GM21360 (cell line): Measurements from ENCODE around the gene DSCAM.
"Not testable (repeated sequence)": the region's sequence is repeated elsewhere in the genome, so short reads cannot be mapped to it uniquely, and the experiment has no call there.

Source experiments
- ATAC-seq: cut with Tn5 transposase; IDR thresholded peaks from one replicate; pipeline ENCODE4 v1.9.1; 2021; ENCODE audit warnings: mild to moderate bottlenecking, moderate library complexity; ENCODE audit not compliant: unreplicated experiment

The DSCAM gene

DNA sequence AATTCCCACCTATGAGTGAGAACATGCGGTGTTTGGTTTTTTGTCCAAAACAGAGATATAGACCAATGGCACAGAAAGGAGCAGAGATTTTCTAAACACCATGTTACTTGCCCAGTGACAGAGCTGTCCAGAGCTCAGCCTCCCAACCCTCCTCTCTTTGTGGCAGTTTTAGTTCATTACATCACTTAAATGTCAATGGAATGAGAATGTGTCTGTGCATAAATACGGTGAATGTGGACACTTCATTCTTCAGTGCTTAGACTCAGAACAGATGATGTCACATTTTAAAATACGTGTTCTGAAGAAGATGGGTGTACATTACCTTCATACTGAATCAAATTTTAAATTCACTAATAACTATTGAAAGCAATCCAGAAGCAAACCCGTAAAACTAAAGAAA is 374.9 kb downstream of the DSCAM start:
- ATAC-seq, result no peak

GRCh38 chr21:40471103-40471502 is 375.9 kb downstream of the DSCAM start:
- ATAC-seq, result no peak

- no peak for ATAC-seq
Observed at GRCh38 chr21:40466893-40467483, 380.0 kb downstream of the DSCAM start.

DNA sequence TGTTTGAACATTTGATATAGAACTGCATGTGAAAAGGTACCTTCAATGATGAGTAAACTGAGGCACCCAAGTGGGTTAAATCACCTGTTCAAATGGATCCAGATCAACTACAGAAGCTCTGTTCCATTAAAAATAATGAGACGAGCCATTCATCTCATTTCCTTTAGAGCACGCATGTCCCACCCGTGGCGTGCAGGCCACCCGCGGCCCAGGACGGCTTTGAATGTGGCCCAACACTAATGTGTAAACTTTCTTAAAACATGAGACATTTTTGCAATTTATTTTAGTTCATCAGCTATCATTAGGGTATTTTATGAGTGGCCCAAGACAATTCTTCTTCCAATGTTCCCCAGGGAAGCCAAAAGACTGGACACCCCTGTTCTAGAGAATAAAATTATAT is 381.6 kb downstream of the DSCAM start:
- ATAC-seq, result no peak

DNA sequence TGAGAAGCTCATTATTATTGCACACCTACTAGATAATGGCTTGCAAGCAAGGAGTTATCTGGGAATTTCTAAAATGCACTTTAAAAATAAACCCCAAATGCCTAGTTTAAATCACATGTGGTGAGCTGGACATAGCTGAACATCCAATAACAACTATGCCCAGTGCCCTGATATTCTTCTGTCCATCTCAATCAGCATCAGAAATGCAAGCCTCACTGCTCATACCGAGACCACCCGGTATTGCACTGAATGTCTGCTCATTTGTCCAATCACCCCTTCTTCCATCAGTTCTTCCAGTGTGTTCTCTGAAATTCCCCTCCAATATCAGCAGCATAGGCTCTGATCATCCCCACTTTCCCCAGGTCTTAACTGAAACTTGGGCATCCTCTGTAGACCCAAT is 383.8 kb downstream of the DSCAM start:
- no peak for ATAC-seq

DNA sequence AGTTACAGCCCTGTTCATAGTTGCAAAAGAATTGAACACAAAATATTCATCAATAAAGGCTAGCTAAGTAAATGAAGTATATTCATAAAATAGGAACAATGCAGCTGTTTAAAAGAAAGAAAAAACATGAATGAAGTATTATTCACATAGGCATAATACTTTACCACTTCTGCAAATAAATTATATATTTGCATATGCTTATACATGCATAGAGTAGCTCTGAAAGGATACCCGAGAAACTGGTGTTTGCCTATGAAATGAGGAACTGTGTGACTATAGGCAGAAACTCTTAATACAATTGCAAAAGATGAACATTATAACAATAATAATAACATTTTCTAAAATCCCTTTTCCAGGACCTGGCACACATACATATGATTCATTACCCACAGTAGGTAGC is 385.9 kb downstream of the DSCAM start:
- ATAC-seq, result no peak

DNA sequence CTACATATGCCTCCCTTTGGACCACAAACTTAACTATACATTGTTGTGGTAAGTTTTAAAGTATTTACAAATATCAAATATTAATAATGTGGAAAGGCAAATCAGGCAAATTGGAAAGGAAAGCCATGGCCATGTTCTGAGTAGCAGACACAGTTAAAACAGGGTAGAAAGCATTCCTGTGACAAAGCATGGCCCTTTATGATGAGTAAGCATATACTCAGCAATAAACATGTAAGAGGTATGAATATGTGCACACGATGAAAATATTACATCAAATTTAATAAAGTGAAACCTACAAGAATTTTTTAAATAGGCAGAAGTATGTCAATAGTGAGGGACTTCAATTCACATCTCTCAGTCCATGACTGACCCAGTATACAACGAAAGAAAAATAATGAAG is 389.2 kb downstream of the DSCAM start:
- ATAC-seq, result no peak

DNA sequence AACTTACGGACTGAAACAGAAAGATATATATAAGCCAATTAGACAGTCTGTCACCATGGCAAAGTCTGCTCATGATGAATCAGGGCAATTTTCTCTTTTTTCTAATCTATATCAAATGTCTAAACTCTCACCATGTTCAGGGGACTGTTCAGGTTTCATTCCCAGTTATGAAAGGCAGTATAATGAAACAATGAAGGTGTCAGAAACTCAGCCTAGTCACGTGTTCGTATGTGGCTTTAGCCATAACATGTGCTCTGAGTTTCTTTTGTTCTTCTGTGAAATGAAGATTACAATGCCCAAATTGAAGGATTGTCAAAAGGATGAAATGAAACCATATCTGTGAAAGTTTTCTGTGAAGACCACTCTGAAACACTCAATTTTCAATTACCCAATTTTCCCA is 392.9 kb downstream of the DSCAM start:
- no peak for ATAC-seq

DNA sequence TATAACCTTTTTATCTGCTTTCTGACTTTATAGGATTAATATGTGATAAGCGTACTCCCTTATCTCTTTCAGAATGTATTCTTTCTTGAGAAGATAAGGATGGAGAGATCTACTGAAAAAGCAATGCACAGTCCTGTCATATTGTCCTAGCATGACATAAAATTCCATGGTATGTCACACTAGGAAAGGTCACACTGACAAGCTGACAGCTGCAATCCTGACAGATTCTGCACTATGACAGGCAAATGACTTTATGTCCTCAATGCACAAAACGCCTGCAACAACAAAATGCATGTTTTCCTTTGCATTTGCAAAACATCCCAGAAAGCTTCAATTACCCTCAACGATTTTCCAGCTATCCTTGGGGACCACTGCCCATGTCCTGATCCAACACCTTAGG is 393.8 kb downstream of the DSCAM start:
- ATAC-seq, result no peak

DNA sequence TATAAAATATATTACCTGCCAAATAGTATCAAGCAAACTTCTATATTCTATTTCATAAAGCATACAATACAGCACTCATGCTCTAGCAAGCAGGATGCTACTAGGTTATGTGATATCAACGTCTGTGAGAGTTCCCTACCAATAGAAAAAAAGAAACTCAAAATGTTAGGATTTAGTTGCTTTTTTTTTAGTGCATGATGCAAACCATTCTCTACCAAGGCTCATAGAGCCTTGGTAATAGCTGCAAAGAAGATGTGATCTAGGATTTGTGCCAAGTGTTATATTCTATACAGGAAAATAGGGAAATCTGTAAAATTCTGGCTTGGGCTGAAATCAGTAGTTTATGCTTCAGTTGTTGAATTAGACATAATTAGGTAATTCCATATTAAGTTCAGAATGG is 394.4 kb downstream of the DSCAM start:
- ATAC-seq, result no peak

DNA sequence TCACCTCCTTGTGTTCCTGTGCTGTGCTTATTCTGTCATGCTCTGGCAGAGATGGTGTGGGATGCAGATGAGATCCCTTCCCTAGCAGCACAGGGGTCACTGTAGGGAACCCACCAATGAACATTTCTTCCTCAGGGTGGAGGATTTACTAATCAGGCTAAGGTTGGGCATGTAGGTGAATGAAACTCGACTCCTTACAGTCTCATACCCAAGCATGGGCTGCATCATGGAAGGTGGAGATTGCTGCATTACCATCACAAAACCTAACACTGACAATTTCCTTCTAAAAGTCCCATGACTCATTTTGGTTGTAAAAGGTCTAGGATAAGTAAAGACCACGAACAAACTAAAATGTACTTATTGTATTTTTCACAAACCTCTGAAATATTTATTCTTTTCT is 399.9 kb downstream of the DSCAM start:
- ATAC-seq, result no peak

DNA sequence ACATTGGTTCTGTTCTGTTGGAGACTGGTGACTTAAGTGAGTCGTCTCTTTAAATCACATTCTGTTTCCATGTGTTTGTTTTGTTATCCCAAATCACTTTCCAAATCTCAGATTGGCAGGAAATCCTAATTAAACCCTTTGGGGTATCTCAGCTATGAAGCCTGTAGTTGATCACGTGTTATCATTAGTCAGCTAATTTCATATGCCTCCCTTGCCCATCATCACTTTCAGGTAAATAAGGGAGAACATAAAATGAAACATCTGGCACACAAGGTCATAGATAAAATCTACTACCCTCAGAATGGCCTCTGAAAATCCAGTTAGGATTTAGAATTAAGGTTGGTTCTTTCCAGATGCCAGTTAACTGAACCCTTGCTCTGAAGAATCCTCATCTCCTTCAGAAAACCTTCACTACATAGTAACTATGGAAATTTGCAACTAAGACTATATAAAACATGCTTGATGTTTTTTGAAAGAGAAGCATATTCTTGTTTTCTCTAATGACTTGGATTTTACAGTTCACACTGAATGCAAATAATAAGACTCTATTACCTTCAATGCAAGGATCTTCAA is 401.5 kb downstream of the DSCAM start:
- ATAC-seq, result no peak

- not testable (repeated sequence) for ATAC-seq
Observed at GRCh38 chr21:40439581-40439980, 407.4 kb downstream of the DSCAM start.

- ATAC-seq, result no peak
Observed at GRCh38 chr21:40438616-40439015, 408.3 kb downstream of the DSCAM start.

GRCh38 chr21:40436261-40436660 is 410.7 kb downstream of the DSCAM start:
- ATAC-seq, result no peak

DNA sequence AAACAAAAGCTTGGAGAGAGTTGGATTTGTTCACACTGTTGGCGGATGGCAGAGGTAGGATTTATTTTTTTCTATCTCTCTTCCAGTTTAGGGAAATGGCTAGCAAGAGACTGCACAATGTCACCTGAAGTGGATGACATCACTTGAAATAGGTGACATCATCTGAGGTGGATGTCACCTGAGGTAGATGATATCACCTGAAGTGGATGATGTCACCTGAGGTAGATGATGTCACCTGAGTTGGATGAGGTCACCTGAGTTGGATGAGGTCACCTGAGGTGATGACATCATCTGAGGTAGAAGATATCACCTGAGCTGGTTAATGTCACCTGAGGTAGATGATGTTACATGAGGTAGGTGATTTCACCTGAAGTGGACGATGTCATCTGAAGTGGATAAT is 413.4 kb downstream of the DSCAM start:
- no peak for ATAC-seq

GRCh38 chr21:40425981-40426380 is 421.0 kb downstream of the DSCAM start:
- ATAC-seq, result no peak

DNA sequence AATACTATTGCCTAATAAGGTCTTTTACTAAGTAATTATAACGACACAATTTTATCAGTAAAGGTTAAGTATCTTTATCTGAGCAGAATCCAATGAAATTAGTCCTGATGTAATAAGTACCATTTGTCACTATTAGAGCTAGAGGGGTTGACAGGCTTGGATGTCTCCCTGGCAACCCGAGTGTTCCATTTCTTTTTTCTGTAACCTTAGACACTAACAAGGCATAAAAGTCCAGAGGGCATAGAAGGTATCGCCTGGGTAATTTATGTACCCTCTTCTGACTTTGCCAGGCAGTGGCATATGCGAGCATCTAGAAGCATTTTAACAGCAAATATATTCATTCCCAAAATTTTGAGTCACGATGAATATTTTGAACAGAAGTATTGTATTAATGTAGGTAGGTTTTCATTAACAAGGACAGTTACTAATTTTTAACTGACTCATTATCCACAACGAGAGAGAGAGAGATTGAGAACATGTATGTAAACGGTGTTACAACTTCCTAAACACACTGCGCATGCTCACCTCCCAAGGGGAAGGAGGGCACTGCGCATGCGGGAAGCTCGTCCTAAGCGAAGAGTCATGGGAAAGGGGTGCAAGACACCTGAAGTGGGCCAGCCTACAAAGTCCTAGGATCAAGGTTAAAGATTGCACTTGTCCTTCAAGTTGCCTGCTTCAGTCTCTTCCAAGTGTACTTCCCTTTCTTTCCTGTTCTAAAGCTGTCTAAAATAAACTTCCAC is 423.9 kb downstream of the DSCAM start:
- no peak for ATAC-seq

DNA sequence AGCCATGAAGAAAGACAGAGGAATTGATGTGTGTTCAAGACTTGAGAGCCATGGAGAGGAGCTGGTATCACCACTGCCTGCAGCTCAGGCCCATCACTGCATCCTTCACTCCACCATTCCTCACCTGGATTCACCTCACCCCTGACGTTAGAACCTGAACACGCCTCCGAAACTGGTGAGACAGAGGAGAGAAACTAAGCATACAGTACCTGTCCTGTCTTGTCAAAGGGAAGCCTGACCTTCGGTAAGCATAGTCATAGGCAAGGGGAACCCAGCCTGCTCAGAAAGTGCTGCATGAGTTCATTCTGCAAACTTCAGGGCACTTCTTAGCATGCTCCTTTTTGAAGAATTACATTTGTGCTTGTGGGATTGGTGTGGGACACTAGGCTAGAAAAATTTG is 425.8 kb downstream of the DSCAM start:
- no peak for ATAC-seq

DNA sequence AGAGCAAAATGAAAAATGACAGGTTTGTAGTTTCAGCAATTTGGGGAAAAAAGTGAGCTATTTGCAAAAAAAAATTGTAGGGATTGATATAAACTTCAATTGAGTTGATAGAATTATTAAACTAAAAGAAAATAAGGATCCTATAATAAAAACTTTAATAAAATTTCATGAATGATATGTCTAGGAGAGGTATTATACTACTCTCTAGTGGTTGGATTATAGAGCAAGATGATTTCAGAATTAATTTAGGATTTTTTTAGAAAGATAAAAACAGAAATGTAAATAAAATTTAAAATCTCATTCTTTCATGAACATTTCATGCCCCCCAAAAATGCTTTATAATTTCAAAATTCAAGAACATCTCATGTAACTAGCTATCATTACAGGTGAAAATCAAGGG is 430.4 kb downstream of the DSCAM start:
- ATAC-seq, result no peak

DNA sequence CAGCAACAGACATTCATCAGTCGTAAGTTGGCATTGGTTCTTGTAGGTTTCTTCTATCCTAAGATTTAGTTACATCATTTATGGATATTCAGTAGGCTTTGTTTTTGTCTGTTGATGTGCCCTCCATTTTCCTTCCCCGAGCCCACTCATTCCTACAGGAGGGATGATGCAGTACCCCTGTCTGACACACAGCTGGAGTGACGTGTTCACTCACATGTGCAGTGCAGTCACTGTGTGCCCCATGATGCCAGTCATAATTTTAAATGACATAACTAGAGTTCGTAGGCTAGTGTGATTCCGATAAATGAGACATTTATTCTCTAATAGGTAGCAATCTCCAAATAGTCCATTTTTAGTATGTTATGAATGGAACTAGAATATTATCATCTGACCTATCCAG is 438.4 kb downstream of the DSCAM start:
- no peak for ATAC-seq

GRCh38 chr21:40404396-40404800 is 442.6 kb downstream of the DSCAM start:
- no peak for ATAC-seq
